GM21717 (cell line): ENCODE measurements around the gene ITGBL1.
A peak's percentile ranks its signal among the peaks of the same experiment; 100 is the strongest.

Experiments
- ATAC-seq: cut with Tn5 transposase; IDR thresholded peaks from one replicate; pipeline ENCODE4 v1.9.1; 2021; ENCODE audit warnings: mild to moderate bottlenecking, moderate library complexity; ENCODE audit not compliant: unreplicated experiment

ITGBL1 gene, protein sequence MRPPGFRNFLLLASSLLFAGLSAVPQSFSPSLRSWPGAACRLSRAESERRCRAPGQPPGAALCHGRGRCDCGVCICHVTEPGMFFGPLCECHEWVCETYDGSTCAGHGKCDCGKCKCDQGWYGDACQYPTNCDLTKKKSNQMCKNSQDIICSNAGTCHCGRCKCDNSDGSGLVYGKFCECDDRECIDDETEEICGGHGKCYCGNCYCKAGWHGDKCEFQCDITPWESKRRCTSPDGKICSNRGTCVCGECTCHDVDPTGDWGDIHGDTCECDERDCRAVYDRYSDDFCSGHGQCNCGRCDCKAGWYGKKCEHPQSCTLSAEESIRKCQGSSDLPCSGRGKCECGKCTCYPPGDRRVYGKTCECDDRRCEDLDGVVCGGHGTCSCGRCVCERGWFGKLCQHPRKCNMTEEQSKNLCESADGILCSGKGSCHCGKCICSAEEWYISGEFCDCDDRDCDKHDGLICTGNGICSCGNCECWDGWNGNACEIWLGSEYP

DNA sequence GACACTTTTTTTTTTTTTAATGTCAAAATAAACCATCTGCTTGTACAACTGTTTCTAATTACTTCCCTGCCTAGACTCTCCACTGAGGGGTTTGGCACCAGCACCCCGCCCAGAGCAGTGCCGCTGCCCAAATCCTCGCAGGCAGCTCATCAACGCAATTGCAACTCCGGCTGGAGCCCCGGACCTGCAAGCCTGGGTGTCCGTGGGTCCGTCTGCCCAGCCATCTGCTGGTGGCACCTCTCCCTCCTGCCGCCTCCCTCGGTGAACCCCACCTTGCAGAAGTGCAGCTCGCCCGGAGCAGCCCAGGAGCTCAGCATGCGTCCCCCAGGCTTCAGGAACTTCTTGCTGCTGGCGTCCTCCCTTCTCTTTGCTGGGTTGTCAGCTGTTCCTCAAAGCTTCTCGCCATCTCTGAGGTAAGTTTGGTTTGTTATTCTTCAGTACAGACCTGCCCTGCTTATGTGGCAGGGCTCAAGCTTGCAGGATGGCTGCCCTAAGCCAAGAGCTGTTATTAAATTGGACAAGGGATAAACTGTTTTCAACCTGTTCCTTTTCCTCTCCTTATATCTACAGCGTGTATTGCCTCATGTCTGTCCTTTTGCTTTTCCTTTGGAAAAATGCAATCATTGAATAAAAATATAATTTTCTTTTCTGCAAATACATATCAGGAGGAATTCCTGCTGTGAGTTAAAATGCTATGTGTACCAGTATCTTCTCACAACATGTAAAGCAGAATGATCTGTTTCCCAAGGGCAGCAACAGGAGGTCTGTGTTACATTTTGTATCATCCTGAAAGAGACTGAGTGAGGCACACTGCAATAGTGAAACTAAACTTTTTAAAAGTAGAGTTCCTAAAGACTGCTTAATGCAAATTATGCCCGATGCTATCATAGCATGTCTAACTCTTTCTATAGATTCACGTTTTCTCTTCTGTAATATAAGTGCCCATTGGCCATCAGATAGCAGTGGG, at the start of gene ITGBL1:
Gene ITGBL1, plus strand, starts transcription at position 157 of the 967 bp plus-strand sequence. Its CDS starts 159 bp downstream, at position 316.
- peak; percentile 96 for ATAC-seq

DNA sequence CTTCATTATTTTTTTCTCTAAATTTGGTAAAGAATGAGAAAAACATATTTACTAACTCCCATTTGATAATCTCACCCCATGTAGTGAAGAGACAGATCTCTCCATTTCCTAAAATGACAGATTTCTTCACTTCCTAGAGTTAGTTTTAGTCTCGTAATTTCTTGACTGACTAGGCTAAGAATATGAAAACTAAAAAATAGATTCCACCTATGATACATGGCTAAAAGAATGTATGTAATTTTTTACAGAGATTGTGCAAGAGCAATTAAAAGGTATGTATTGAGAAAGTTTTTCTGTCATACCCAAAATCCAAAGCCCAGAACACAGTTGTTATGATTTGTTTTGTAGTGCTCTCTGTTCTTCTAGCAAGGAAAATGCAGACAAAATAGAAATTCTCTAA, 45.7 kb upstream of the ITGBL1 start:
- no peak for ATAC-seq

DNA sequence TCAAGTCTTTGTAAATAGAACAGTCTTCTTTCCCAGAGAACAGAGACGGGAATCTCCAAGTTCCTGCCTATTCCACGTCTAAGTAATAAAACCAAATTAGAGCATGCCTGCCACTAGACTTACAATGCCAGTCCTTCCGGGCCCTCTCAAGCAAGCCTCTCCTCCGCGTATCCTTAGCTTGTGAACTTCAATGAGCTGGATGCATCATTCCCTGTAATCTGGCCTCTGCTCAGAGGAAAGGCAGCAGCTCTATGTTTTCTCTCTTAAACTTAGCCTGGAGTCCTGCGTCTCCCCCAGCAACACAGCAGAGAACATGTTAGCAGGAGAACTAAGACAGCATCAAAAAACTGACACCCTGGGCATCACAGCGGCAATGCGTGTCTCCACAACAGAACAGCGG, 44.3 kb upstream of the ITGBL1 start:
- no peak for ATAC-seq

DNA sequence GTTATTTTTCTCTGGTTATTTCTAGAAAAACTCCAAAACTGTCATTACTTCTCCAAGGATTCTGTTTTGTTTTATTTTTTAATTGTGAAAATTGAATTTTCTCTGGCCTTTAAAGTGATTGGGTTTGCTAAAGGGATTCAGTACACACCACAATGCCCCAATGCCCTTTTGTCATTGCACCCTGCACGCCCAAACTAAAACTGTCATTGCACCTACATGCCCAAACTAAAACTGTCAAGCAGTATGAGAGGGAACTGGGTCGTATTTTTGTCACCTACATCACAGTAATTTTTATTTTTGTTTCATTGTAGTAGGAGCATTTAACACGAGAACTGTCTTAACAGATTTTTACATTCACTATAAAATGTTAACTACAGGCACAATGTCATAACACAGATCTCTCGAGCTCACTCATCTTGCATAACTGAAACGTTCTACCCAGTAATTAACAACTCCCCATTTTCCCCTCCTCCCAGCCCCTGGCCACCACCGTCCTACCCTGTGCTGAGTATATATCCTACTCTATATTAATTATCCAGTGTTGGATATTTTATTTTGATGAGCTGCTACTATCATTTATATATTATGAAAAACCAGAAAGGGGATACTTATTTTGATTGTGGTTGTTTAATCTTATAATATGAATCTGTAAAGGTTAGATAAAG, 43.4 kb upstream of the ITGBL1 start:
- ATAC-seq, result no peak

DNA sequence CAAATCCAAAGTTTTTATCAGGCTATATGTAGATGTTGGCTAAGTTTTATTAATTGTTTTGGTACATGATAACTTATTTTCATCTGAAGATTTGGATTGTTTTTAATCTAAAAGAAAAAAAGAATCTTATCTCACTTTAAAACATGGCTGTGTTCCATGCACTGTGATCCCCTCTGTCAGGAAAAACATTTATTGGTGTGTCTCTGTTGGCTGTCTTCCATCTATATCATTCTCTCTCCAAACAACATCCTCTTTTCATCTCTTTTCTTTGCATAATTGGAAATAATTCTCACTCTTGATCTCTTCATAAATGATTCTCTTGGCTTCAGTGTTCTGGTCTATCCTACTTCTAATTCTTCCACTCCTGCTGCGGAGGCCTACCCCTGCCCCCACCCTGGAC, 40.4 kb upstream of the ITGBL1 start:
- no peak for ATAC-seq

DNA sequence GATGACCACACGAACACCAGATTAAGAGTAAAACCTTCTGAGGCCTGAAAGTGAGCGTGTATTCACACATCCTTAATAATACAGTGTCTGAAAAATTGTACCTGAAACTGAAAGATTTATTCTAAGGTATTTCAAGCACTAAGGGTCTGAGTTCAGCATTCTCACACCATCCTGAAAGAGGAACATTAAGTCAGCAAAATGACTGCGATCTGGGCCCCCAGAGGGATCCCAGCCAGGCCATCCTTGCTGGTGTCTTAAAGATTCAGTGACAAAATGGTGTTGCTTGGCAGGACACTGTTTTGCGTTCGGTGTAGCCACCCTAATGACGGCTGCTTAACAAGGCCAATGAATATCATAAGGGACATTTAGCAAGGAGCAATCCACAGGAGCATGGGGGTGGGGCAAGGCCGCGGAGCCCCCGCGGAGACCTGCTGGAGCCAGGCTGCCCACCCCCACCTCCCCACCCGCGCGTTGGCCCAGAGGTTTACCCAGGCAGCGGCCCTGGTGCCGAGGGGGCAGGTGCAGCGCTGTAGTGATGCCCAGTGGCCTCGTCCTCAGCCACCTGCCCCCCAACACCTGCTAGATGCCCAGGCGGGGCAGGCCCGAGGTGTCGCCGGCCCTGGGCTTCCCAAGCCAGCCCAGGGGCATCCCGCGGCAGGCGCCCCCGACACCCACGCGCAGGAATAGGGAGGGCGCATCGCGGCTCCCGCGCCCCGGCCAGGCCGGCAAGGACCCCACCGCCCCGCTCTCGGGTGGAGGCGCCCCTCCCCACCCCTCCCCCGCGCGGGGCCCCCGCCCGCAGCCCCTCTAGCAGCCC, 36.9 kb upstream of the ITGBL1 start:
- peak; percentile 82 for ATAC-seq

DNA sequence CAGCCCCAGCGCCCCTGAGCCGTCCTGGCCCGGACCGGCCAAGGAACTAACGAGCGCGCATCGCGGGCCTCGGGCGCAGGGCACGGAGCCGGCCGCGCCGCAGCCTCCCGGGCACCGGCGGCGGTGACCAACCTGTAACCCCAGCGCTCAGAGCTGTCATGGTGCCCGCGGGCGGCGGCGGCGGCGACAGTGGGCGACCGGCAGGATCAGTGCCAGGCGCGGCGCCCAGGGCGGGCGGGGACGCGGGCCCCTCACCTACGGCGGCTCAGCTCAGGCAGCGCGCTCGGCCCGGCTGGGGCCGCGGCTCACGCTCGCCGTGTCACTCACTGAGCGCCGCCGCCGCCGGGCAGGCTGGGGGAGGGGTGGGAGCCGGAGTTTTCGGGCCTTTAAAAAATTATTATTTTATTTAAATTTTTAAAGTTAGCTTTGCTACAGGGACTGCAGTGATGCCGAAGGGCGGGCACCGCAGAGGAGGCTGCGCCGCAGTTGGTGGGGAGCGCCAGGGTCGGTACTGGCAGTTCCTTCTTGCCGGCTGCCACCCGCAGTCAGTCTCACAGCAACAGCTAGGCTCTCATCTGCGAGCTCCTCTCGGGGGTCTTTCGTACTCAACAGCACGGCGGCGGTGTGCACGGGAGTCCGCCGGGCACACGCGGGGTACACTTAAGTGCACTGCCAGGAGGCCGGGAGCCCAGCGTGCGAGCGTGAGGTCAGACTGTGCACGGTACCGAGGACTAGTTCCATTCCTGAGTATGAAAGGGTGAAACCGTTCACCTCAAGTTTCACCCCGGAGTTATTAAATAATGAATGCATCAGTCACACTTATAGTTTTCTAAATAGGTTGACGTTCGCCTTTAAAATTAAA, 36.1 kb upstream of the ITGBL1 start, which contains the start of gene NALCN:
Gene NALCN, minus strand, starts transcription at position 328 of the 862 bp plus-strand sequence. CDS start 17,382 bp downstream, outside the sequence.
- ATAC-seq, result no peak

DNA sequence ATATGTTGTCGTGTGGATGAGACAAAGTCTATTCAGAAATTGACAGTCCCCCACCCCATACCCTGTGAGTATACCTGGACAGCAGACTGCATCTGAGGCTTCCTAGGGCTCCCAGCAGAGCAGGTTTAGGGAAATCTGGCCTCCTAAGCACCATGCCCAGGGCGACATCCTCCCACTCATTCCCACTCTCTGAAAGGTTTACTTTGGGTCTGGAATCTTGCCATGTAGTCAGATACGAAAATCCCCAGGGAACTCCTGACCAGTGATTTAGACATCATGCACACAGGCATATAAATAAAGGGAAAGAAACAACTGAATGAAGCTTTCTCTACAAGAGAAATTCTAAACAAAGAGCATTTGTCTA, 35.5 kb upstream of the ITGBL1 start:
- no peak for ATAC-seq

DNA sequence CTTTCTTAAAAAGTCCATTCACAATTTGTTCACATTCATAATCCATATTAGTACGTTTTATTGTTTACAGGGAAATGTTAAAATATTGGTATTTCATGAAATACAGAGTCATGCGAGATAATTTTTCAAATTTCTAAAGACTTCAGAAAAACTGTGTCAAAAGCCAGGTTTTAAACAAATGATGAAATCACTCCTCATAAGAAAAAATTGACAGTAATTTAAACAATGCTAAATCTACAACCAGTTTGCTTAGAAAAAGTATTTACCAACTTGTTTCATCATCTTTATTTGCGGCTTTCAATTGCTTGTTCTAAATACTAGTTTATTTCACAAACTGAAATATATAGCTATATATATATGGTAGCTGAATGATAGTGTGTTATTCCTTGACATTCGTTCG, 35.0 kb upstream of the ITGBL1 start:
- ATAC-seq, result no peak

DNA sequence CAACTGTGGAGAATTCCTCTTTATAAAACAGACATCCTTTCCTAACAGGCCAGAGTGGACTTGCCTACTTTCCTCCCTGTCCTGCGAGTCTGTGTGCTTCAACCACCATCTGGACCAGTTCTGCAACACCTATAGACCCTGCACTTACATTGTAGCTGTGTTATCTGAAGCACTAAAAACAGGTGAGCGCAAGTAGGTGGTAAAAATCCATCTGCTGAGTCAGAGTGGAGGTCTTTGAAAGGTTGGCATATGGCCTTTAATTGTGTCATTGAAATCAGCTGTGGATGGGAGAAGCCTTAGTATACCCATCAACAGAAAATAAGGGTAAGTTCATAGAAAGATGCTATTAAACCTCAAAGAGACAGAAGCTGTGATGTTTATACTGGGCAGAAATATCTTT, 28.6 kb upstream of the ITGBL1 start:
- no peak for ATAC-seq

DNA sequence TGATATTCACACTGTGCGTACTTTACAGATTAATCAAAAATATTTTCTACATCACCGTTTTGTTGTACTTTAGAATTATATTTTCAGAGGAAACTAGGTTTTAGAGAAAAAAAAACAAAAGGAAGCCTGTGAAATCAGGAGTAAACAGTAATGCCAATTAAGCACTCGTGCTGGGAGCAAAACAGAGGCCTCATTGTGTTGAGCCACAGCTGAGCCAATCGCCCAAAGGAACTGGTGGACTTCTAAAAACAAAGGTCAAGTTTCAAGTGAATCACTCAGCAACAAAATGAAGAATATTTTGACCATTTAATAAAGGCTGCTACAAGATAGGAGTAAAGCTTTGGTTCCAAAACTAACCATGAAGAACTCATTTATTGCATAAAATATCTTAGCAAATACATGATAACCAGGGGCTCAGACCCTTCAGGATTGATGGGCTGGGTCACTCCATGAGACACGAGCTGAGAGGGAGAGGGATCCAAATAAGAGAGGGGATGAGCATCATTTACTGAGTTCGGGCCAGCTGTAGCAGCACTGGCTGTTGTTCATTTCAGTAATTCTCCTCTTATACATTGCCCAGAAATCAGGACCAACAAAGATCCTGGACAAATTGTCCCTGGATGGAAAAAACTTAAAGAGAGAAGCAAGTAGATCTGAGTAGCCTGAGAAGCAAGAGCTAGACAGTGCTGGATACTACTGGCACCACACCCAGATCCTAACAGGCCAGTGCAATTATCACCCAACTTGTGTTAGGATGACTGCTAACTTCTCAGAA, 27.9 kb upstream of the ITGBL1 start:
- no peak for ATAC-seq

DNA sequence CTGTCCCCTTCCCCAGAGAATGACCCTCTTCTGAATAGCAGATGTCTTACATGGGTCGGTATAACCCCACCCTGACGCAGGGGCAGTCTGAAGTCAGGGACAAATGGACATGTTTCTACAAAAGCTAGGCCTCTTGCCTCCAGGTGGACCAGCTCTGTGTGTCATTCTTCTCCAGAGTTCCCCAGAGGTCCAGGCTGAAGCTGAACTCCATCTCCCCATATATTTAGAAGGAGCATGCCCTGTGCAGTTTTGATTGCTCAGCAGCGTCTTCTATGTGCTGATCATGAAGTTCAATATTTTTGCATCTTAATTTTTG, 27.4 kb upstream of the ITGBL1 start:
- no peak for ATAC-seq

DNA sequence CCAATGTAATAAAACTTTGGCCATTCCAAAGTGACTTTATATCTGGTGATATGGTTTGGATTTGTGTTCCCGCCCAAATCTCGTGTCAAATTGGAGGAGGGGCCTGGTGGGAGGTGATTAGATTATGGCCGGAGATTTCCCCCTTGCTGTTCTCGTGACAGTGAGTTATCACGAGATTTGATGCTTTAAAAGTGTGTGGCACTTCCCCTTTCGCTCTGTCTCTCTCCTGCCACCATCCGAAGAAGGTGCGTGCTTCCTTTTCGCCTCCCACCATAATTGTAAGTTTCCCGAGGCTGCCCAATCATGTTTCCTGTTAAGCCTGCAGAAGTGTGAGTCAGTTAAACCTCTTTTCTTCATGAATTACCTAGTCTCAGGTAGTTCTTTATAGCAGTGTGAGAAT, 26.9 kb upstream of the ITGBL1 start:
- no peak for ATAC-seq

DNA sequence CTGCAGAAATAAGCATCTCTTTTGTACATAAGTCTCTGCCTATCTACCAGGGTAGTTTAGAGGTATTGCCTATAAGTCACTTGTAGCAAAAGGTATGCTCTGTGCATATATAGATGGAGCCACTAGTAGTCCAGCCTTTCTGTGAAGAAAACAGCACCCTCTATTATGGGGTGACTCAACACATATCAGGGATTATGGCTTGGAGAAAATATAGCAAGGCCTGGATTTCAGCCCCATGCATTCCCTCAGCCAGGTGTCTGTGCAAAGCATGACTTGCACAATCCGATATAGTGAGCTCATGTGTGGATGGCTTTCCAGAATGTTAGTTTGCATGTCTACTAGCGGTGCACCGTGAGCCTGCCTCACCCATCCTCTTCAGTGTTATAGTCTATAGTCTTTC, 22.7 kb upstream of the ITGBL1 start:
- ATAC-seq, result no peak

DNA sequence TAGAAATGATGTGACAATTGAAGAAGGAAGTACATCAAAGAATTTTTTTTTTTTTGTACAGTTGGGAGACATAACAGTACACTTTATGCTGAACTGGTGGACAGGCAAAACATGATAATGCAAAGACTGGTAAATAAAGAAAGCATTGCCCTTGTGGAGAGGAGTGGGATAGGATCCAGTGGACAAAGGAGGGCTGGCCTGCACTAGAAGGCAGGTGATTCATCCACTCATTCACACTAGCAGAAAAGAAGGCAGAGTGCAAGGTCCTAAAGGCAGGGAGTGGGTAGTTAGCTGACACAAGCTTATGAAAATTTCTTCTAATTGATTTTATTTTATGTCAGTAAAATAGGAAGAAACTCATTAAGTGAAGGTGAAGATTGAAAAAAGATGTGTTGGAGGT, 18.6 kb upstream of the ITGBL1 start:
- no peak for ATAC-seq

DNA sequence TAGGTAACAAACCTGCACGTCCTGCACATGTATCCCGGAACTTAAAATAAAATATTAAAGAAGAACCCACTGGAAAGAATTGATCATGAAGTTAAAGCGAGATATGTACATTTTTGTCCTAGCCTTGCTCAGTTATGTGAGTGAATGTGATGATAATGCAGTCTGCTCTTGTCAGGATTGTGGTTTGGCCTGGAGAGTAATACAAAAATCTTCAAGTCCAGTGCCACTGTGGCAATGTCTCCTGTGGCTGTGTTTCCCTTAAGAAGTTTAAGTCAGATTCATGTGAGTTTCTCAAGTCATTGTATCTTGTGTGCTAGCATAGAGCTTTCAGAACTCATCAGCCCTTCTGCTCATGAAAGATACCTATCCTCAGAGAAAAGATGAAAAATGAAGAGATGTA, 18.0 kb upstream of the ITGBL1 start:
- ATAC-seq, result no peak

DNA sequence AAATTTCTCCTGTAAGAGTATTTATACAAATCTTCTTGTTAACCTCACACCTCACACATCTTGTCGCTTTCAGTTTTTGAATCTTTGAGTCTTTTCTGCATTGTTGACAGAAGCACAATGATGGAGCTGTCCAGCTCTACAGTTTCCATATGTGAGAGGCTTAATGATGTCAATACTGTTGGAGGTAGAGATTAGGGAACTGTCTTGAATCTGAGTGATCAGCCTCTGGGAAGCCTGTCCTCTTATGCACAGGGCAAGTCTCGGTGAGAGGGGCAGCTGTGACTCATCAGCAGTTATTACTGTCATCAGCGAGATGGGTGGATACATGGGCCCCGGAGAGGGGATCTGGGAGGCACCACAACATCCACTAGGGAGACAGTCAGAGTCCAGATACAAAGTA, 4.6 kb upstream of the ITGBL1 start:
- ATAC-seq, result no peak

DNA sequence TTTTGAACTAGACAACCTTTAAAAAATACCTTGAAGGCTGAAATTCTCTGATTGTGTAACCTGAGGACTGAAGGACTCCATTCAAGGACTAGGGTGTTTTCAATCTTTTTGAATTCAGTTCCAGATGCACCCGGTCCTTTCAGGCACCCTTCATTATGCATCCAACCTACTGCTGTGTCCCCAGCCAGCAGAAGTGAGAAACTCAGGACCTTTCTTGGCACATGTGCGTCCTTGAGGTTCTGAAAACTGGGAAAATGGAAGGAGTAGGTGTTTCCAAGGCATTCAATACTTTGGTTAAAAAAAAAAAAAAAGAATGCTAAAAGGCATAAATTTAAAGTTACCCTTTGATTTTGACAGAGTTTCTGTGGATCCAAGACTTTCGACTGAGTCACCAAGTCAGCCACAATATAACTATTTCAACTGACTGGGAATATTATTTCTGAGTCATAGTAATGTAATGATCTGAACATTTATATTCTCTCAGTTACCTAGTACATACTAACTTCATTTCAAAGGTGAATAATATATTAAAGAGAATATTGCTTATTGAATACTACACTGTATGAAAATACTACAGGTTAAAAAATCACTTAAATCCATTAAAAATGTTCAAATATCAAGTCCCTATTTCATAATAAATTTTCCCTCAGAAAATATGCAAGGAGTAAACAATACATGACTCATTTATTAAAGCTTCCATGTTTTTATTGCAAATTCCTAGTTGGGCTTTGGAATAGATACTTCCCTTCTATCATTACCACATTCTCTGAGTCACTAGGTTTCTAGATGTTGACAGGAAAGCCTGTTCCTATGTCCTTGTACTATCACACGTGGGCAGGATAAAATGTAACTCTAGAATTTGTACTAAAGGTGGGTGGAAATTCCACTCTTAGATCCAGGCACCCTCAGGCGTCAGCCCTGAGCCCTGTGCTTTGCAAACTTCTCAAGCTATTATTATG, 2.4 kb upstream of the ITGBL1 start:
- ATAC-seq, result no peak
